HEK293T (cell line): ENCODE results near the gene GRID1.

Experiments
- CTCF ChIA-PET: fragments of 350-600 bp; formaldehyde crosslinking; extraction: SDS; loops from one replicate; lab custom pipeline; 2021; ENCODE audit warnings: antibody characterized with exemption, inconsistent platforms; lab: Yijun Ruan, JAX
- POLR2A ChIA-PET: fragments of 350-600 bp; formaldehyde crosslinking; extraction: SDS; loops from one replicate; lab custom pipeline; 2020; ENCODE audit warnings: antibody characterized with exemption, inconsistent platforms; lab: Yijun Ruan, JAX
- DNase-seq: peaks from one replicate; pipeline ENCODE4 v3.0.0; 2012; ENCODE audit warnings: mixed read lengths; ENCODE audit errors: extremely low spot score
- ARNT ChIP-seq: fragments of 450-650 bp; IDR thresholded peaks from 2 replicates; pipeline ENCODE4 v1.6.1; 2017; ENCODE audit warnings: mild to moderate bottlenecking
- BHLHE40 ChIP-seq: fragments of 450-650 bp; IDR thresholded peaks from 2 replicates; pipeline ENCODE4 v1.6.1; 2016; ENCODE audit warnings: mild to moderate bottlenecking, moderate library complexity, borderline replicate concordance
- CTBP1 ChIP-seq: fragments of 450-650 bp; IDR thresholded peaks from 2 replicates; pipeline ENCODE4 v1.6.1; 2016; ENCODE audit warnings: borderline replicate concordance
- ELF4 ChIP-seq: fragments of 450-650 bp; IDR thresholded peaks from 2 replicates; pipeline ENCODE4 v1.6.1; 2017; ENCODE audit warnings: antibody characterized with exemption
- FOXA1 ChIP-seq: fragments of 450-650 bp; IDR thresholded peaks from 2 replicates; pipeline ENCODE4 v1.6.1; 2016; ENCODE audit warnings: mild to moderate bottlenecking
- FOXK2 ChIP-seq: fragments of 450-650 bp; IDR thresholded peaks from 2 replicates; pipeline ENCODE4 v1.6.1; 2016; ENCODE audit warnings: mild to moderate bottlenecking
- FOXM1 ChIP-seq: fragments of 450-650 bp; IDR thresholded peaks from 2 replicates; pipeline ENCODE4 v1.6.1; 2017; ENCODE audit warnings: mild to moderate bottlenecking, borderline replicate concordance
- HDGF ChIP-seq: fragments of 450-650 bp; IDR thresholded peaks from 2 replicates; pipeline ENCODE4 v1.6.1; 2017; ENCODE audit warnings: antibody characterized with exemption, borderline replicate concordance
- L3MBTL2 ChIP-seq: fragments of 450-650 bp; conservative IDR thresholded peaks from 2 replicates; pipeline ENCODE4 v1.6.1; 2016; ENCODE audit warnings: mild to moderate bottlenecking
- LEF1 ChIP-seq: fragments of 450-650 bp; IDR thresholded peaks from 2 replicates; pipeline ENCODE4 v1.6.1; 2017; ENCODE audit warnings: mild to moderate bottlenecking, borderline replicate concordance
- NFRKB ChIP-seq: fragments of 450-650 bp; IDR thresholded peaks from 2 replicates; pipeline ENCODE4 v1.6.1; 2016; ENCODE audit warnings: mild to moderate bottlenecking, moderate library complexity
- PKNOX1 ChIP-seq: fragments of 450-650 bp; IDR thresholded peaks from 2 replicates; pipeline ENCODE4 v1.6.1; 2016
- SP1 ChIP-seq: fragments of 450-650 bp; IDR thresholded peaks from 2 replicates; pipeline ENCODE4 v1.6.1; 2017
- SUZ12 ChIP-seq: fragments of 450-650 bp; IDR thresholded peaks from 2 replicates; pipeline ENCODE4 v1.6.1; 2016; ENCODE audit warnings: mild to moderate bottlenecking
- TARDBP ChIP-seq: fragments of 450-650 bp; IDR thresholded peaks from 2 replicates; pipeline ENCODE4 v1.6.1; 2016
- ZNF384 ChIP-seq: fragments of 450-650 bp; IDR thresholded peaks from 2 replicates; pipeline ENCODE4 v1.6.1; 2016

The GRID1 gene

GRCh38 chr10:86366033-86366901 is at the start of gene GRID1:
TSS of gene GRID1 (minus strand) at chr10:86366795.
- CTCF ChIA-PET, result no interaction called here
- peak; percentile 83 for DNase-seq
- POLR2A ChIA-PET, result interaction anchor here (1.0 to 1.3 kb wide), 2 partner anchors 8 to 35 kb away, joined by 3 read pairs; no protein-coding TSS in a partner anchor
- TF ChIP-seq ARNT (no peak), TARDBP (no peak), ELF4 (no peak), SP1 (no peak), LEF1 (0 out of 2 replicates have a peak, but pooled peaks have one; percentile 26)

- CTCF ChIA-PET, result no interaction called here
- TF ChIP-seq LEF1 (no peak), FOXA1 (no peak), PKNOX1 (no peak), BHLHE40 (no peak), FOXM1 (no peak), TARDBP (no peak), NFRKB (no peak), ELF4 (no peak), FOXK2 (no peak), L3MBTL2 (no peak), CTBP1 (no peak), ARNT (no peak), HDGF (no peak), SP1 (no peak), ZNF384 (no peak), SUZ12 (no peak)
- POLR2A ChIA-PET, result no interaction called here
- no peak for DNase-seq
Observed at GRCh38 chr10:86415583-86415982, 49.0 kb upstream of the GRID1 start.

GRCh38 chr10:86415116-86415515 is 48.5 kb upstream of the GRID1 start:
- DNase-seq, result no peak
- CTCF ChIA-PET, result no interaction called here
- POLR2A ChIA-PET, result no interaction called here
- no peak for TF ChIP-seq ARNT
- TF ChIP-seq TARDBP, result no peak
- no peak for TF ChIP-seq L3MBTL2
- no peak for TF ChIP-seq ZNF384
- no peak for TF ChIP-seq NFRKB
- TF ChIP-seq HDGF, result no peak

GRCh38 chr10:86413046-86413728 is 46.6 kb upstream of the GRID1 start:
- CTCF ChIA-PET, result no interaction called here
- DNase-seq, result no peak
- TF ChIP-seq BHLHE40 (no peak), SUZ12 (no peak), ZNF384 (no peak), TARDBP (no peak), ARNT (no peak), LEF1 (no peak), ELF4 (no peak), FOXA1 (no peak), FOXM1 (no peak), L3MBTL2 (no peak), FOXK2 (no peak), PKNOX1 (no peak), NFRKB (no peak), HDGF (no peak)
- POLR2A ChIA-PET, result no interaction called here

DNA sequence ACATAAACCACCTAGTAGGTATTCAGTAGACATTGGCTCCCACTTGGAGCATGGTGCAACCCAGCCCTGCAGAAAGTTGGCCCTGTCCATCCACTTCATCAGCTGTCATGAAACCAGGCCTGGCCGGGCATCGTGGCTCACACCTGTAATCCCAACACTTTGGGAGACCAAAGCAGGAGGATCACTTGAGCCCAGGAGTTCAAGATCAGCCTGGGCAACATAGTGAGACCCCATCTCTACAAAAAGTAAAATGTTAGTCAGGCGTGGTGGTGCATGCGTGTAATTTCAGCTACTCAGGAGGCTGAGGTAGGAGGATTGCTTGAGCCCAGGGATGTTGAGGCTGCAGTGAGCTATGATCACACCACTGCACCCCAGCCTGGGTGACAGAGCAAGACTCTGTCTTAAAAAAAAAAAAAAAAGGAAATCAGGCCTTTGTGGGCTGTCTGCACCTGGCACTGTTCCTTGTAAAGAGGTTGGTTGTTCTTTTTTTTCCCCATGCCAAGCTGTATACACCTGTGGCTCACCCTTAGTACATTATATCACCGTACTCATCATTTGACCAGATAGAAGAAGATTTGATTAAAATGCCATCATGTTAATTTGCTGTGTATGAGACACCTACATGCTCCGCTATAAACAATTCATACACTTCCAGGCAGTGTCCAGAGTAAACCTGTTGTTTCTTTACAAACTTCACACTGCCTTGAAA is 45.4 kb upstream of the GRID1 start:
- TF ChIP-seq HDGF (no peak), LEF1 (no peak), CTBP1 (no peak), SUZ12 (no peak), L3MBTL2 (no peak), NFRKB (no peak), ELF4 (no peak), FOXM1 (no peak), ZNF384 (no peak)
- CTCF ChIA-PET, result interaction anchor here (1.2 kb wide), 1 partner anchor 11 kb away, joined by 5 read pairs; no protein-coding TSS in a partner anchor
- no peak for DNase-seq
- POLR2A ChIA-PET, result no interaction called here

- no peak for DNase-seq
- ChIA-PET POLR2A (interaction anchor here (1.2 kb wide), 1 partner anchor 12 kb away, joined by 3 read pairs; no protein-coding TSS in a partner anchor), CTCF (interaction anchor here (1.2 kb wide), 1 partner anchor 10 kb away, joined by 5 read pairs; no protein-coding TSS in a partner anchor)
- TF ChIP-seq LEF1 (no peak), HDGF (no peak), ARNT (no peak), CTBP1 (no peak)
Observed at GRCh38 chr10:86411281-86411841, 44.8 kb upstream of the GRID1 start.
